ENCODE results near the gene TREML4.

GRCh38 chr6:41228096-41228495 is at the start of gene TREML4:
- no peak for TF ChIP-seq GATA3 (IDR thresholded peaks at IDR 0.05; ENCODE audit: low read depth, low read length)
- TF ChIP-seq GATA2 (IDR thresholded peaks at IDR 0.05; ENCODE audit: low read depth, low read length), result no peak
